Amygdala (tissue), 56 donors: ENCODE data around the gene CCN2.

ENCODE experiments used
- DNase-seq, 56 donors: peaks; one replicate each; lab custom pipeline; 2025; lab: John Stamatoyannopoulos, UW

Gene CCN2

DNA sequence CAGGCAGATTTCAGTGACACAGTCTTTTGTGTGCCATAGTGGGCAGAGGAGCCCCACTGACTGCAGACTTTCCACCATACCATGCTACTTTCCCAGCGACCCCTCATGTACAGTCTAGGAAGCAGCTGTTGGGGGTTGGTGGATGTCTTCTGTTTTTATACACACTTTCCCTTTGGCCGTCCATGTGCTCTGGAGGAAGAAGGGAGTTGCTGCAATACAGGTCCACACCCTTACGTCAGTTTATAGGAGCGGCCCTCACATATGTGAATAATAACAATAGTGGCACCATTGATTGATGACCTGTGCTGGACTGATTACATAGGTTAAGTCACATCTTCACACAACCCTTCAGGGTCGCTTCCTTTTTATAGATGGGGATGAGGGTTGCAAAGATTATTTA lies 17.5 kb upstream of the CCN2 start:
- no peak for DNase-seq

DNA sequence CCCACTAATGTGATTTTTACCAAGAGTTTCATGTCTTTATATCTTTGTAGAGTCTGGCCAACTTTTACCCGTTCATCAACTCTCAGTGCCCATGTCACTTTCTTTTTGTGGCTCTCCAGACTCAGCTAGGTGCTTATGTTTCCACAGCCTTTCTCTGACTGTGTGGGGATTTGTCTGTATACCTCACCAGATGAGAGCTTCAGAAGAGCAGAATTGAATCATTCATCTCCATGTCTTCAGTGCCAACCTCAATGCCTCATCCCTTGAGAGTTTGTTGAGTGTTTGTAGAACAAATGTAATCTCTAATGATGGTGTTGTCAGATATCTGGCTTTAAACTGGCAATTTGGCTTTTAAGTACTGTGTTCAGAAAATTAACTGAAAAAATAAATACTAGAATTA lies 16.8 kb upstream of the CCN2 start:
- DNase-seq, result no peak

DNA sequence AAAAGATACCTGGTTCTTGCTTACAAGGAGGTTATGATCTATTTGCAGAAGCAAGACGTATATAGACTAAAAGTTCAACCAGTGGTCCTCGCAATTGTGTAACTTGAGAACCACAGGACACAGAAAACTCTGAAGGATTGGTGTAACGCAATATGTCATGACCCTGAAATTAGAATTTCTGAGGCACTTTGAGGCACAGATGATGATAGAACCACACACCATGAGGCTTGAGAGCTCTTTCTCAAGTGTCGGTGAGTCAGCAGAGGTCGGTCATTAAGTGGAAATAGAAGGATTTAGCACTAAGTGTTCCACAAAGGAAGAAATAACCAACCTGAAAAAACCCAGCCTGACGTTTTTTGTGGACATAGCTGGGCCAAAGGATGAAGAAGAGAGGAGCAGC lies 15.3 kb upstream of the CCN2 start:
- DNase-seq, result no peak

DNA sequence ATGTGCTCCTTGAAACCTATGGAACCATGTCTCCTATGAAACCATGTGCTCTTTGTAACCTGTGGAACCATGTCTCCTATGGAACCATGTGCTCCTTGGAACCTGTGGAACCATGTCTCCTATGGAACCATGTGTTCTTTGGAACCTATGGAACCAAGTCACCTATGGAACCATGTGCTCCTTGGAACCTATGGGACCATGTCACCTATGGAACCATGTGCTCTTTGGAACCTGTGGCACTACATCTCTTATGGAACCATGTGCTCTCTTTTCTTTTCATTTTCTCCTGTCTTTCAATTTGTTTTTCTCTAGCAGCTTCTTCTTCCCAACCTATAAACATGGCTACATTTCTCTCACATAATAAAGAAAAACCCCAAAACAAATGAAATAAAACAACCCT lies 11.9 kb upstream of the CCN2 start:
- DNase-seq, result no peak

DNA sequence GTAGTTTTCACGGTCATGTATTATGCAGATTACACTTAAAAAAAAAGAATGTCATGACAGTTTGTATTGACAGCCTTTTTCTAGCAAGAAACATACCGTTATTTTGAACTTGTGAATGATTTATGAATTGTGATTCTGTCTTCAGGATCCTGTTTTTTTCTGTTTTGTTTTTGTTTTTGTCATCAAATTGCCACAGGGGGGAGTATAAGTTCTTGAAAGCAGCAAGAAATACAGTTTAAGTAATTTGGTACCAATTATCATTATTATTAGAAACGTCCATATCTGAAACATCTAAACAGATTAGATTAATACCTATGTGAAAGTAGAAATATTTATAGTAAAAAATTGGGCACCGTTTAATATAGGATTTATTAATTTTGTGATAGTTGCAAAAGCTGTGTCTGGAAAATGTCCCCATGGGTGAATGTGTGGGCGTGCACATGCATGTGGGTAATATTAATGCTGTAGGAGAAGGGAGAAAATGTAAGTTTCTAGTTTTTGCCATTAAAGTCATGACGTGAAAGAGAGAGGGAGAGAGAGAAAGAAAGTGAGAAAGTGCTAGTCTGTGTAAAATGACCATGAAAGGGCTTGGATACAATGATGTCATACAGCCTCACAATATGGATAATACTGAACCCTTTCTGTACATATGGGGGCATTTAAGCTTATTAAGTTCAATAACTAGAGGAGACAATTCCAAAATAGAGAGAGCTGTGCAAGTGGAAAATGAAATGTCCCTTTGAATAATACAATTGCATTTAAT lies 9.4 kb upstream of the CCN2 start:
- DNase-seq, result no peak

DNA sequence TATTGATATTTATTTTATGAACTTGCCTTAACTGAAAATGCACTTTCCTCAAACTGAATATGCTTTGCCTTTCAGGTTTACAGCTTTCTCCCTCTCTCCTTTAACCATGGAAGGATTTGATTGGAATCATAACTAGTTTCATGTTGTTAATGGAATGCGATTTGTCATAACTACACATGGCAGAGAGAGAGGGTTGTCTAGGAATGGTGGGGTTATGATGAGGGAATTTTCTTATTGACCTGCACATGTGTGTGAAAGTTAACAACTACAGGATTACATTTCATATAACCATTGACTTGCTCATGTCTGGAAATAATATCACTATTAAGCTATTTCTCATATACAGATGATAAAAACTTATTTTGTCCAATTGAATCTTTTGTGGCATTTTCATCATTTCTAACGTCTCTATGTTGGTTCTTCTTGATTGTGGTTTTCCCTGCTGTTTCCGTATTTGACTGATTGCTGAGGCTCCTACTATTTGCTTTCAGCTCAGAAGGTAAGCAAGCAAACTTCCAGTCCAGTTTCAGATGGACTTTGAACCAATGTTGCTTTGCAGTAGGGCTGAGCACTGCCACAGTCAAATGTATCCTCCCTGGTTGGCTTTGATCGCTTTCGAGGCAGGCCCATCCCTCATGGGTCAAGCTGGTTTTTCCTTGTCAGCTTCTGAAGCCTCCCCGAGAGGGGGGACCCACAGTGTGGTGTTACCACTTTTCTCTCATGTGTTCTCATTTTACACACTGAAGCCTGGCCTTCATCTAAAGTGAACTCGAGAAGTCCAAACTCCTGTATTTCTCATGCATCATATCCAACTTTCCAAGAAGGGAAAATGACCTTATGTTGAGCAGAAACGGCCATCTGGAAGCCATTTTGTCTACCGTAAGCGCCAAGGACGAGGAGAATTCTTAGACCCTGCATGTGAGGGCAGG lies 7.6 kb upstream of the CCN2 start:
- DNase-seq, result no peak

DNA sequence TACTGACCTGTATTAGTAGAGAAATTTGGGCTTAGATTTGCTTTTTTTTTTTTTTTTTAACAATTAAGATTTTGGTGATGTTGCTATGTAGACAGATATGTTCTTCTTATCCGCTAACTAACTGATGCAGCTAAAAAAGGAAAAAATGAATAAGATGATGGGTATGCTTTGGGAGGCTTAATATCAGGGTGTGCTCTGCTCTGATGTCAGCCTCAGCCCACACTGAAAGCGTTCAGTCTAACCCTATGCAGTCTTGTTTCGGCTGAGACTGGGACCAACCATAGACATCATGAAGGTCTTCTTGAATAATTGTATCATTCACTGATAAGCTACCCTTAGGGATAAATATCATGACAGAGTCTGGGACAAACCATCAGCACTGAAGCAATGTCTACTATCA lies 6.9 kb upstream of the CCN2 start:
- DNase-seq, result no peak

DNA sequence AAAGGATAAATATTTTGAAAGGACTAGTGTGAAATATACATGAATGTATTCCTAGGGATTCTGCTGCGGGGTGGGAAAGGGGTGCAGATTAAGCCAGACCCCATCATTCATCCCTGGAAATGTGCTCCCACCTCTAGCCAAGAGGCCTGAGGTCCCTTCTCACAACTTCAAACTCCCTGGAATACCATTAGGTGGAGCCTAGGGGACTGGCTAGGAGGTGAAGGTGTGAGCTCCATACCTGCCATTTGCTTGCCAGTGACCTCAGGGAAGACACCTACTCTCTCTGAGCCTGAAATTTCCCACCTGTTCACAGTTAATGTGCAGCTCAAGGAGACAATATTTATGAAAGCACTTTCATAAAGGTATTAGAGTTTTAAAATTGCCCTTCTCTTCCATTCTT lies 4.7 kb upstream of the CCN2 start:
- DNase-seq, result no peak

DNA sequence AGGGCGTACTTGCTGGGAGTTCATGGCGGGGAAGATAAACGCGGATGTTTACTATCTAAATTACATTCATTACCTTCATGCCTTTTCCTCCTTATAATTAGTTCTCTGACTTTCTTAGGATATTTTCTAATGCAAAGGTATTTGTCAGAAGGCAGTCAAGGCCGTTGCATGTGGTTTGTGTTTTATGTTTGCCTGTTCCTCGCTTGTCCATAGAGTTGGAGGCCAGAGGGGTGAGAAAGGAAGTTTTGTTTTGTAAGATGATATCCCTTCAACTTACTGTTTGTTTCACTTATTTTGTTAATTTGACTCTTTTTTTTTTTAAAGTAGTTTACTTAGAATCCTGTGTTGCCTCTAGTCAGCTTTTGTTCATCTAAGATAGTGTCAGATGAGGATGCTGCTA lies 4.0 kb upstream of the CCN2 start:
- DNase-seq, result no peak

DNA sequence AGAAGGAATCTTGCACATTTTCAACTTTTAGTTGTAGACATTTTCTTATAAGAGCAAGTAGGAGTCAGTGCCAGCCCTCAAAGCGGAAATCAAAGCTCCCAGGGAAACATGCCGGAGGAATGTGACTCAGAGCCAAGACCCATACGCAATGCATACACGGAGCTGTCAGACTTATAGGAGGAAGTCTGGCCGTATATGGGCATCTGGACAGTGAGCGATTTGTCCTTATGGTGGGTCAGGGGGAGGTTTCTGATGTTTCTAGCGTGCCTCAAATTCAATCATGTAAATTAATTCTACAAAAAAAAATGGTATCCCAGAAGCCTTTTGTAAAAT lies 3.6 kb upstream of the CCN2 start:
- peak in 1 of 56 donors; percentile 3 for DNase-seq

DNA sequence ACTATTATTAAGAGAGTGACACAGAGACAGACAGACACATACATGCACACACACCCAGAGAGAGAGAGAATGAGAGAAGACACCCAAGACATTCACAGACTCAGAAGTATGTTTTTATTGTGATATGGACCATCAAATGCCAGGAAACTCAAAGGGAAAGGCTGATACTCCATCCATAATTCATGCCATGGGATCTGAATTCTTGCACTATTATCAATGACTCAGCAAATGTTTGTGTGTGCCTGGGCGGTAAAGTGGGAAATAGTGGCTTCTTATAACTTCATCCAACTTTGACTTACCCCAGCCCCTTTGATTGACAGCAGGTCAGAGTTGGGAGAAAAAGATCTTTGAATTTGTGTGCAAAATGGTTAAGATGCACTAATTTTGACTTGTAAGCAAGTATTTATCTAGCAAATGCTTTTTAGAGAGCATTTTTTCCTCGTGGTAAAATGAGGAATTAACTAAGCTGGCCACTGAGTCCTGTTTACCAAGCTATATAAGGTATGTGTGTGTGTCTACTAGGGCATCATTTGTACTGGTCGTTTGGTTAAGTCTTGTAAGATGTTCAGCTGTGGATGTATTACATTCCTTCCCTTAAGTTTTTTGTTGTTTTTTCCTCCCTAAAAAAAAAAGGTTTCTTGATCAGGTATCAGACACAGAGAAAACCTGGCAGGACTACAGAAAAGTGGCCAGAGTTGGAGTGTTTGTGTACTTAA lies 3.0 kb upstream of the CCN2 start:
- DNase-seq, result no peak

DNA sequence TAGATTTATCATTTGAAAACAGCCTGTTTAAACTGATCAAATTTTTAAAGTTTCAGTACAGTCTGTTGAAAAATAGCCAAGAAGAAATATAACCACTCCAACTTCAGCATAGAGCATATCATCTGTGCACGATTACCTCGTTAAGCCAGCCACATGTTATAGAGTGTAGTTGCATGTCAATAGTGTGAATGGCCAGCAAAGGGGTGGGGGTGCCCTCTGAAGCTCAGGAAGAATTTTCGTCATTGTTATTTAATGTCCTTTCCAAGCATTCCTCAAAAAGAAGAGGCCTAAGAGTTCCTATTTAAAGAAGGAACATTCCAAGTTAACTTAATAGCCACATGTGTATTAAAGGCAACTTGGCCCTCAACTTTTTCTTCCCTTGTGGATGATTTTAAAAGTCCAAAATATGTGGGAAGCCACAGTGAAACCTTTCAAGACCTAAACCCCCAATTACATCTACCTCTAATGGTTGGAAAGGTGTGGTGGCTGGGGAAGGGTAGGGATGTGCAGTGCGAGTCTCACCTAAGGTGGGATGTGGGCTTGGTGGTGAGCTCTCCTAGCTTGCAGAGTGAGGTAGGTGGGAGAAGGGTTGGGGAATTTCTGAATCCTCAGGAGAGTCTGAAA lies 1.8 kb upstream of the CCN2 start:
- no peak for DNase-seq

DNA sequence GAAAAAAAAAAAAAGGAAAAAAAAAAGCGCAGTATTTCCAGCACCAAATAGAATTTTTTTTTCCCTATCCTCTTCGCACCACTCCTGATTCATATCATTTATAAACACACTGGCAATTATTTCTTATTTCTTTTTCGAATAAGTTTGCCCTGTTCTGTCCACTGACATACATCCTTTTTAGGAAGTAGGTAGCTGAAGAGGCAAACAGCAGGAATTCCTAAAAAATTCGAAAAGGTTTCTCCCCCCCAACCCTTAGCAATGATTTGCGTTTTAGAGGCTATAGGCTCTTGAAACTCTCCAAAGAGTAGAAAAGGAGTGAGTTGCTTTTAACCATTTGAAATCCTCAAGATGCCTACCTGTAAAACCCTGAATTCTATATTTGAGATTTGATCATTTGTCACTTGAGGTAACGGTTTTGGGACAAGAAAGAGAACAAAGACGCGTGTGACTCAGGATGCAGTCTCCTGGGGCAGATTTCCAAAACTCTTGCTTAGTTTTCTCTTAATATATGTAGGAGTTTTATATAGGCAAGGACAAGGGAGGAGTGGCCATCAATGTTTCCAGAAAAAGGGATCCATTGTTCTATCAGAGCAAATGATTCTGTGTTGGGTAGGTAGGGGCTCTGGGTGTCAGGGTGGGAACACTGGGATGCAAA lies 531 bp upstream of the CCN2 start:
- DNase-seq, result no peak

DNA sequence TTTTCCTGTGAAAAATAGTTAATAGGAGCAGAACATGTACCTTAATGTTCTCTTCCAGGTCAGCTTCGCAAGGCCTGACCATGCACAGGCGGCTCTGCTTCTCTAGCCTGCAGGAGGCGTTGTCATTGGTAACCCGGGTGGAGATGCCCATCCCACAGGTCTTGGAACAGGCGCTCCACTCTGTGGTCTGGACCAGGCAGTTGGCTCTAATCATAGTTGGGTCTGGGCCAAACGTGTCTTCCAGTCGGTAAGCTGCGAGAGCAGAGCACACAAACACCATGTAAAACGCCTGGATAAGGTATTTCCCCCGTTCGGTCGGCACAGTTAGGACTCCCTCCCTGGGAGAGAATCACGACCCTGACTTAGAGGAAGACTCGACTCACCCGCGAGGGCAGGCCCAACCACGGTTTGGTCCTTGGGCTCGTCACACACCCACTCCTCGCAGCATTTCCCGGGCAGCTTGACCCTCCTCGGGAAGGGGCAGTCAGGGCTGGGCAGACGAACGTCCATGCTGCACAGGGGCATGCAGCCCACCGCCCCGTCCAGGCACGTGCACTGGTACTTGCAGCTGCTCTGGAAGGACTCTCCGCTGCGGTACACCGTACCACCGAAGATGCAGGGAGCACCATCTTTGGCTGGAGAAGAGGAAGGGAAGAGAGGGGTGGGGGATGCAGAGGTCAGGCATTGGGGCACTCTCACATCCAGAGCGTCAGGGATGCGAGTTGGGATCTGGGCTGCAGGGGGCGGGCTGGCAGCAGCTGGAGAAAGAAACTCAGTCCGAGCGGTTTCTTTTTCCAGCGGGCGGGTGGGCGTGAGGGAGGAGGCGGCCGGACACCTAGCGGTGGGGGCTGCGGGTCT lies 1.0 kb downstream of the CCN2 start:
- peak in 54 of 56 donors; percentile 7 to 77 (median 44) for DNase-seq

DNA sequence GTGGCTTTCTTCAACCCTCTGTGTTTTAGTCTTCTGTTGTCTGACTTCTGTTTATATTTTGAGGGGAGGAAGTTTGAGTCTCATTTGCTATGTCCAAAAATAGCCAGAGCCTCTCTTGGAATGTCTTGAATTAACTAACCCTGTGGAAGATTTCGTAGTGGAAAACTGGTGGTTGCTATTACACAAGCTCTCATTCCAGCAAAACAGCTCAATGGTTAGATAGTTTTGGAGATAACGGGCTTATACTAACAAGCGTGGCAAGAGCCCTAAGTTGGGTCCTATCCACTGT lies 1.6 kb downstream of the CCN2 start:
- no peak for DNase-seq

DNA sequence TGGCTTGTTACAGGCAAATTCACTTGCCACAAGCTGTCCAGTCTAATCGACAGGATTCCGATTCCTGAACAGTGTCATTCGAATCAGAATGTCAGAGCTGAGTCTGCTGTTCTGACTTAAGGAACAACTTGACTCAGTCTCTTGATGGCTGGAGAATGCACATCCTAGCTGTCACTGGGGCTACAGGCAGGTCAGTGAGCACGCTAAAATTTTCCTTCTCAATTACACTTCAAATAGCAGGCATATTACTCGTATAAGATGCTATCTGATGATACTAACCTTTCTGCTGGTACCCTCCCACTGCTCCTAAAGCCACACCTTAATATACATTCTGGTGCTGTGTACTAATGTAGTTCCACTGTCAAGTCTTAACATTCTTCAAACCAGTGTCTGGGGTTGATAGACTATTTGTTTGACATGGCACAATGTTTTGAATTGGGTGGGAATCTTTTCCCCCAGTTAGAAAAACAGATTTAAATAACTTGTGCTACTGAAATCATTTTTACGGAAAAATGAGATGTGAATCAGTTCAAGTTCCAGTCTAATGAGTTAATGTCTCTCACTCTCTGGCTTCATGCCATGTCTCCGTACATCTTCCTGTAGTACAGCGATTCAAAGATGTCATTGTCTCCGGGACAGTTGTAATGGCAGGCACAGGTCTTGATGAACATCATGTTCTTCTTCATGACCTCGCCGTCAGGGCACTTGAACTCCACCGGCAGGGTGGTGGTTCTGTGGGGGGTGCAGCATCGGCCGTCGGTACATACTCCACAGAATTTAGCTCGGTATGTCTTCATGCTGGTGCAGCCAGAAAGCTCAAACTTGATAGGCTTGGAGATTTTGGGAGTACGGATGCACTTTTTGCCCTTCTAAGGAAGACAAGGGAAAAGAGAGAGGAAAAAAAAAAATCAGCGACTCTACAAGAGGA lies 2.2 kb downstream of the CCN2 start:
- peak in 1 of 56 donors; percentile 12 for DNase-seq

DNA sequence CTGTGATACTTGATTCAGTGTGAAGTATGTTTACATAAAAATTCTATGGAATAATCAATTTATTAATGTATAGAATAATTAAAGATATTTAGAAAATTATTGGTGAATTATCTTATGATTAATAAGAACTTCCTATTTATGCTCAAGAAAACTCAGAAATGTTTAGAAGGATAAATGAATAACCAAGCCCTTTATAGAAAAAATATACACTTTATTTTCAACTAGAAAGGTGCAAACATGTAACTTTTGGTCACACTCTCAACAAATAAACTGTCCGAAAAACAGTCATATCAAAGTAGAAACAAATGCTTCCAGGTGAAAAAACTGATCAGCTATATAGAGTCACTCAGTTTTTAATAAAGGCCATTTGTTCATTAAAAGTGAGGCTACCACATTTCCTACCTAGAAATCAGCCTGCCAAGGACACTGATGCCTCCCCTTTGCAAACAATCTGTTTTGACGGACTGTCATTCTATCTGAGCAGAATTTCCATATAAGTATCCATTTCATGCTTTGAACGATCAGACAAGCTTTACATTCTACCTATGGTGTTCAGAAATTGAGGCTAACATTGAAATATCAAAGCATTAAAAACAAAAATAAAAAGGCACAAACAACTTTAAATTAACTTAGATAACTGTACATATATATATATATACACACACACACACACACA lies 3.0 kb downstream of the CCN2 start:
- DNase-seq, result no peak
